ENCODE results near the gene SLC23A2. TPM values are rescaled to one million over a fixed set of nuclear protein-coding genes. Genes with fewer than 3 reads are reported as not detected.

The SLC23A2 gene
- total and polyA plus RNA-seq, 4 donors, result 3.5 to 38.2 (median 17.9) TPM

GRCh38 chr20:4966826-4967751, 34.2 kb downstream of the SLC23A2 start:
- no peaks in the 10 kb centered on the region for H3K9me3 ChIP-seq (ENCODE audit: control insufficient read depth, low read length)
- no peak overlapping the region for H3K27ac ChIP-seq (ENCODE audit: low read depth in 1 of 2, low read length in 2 of 2)
- no peak overlapping the region for H3K4me3 ChIP-seq (ENCODE audit: low read length in 2 of 2)
- no peaks in the 10 kb centered on the region for H3K27me3 ChIP-seq (ENCODE audit: control insufficient read depth in 1 of 2, insufficient read depth in 2 of 2, low read length in 1 of 2)
- DNase-seq (no peak), ATAC-seq (ENCODE audit: low FRiP score) (no peak)
- WGBS, 2 donors, result 83% methylated on average over 4 of the region's 4 CpGs
- intact Hi-C loops (cut with DNase I), result no loop called here
- peaks cover 0 to 9% of the 10 kb centered on the region in 2 donors for H3K36me3 ChIP-seq (ENCODE audit: control insufficient read depth in 1 of 2, insufficient read depth in 2 of 2, low read length in 1 of 2)
- H3K4me1 ChIP-seq (ENCODE audit: control insufficient read depth in 1 of 2, insufficient read depth in 2 of 2, low read length in 2 of 2), result peaks cover 0 to 3% of the 10 kb centered on the region in 2 donors

- intact Hi-C loops (cut with DNase I), result no loop called here
Observed at GRCh38 chr20:4962241-4962855, 39.0 kb downstream of the SLC23A2 start.

GRCh38 chr20:4961746-4962145, 39.6 kb downstream of the SLC23A2 start:
- intact Hi-C loops (cut with DNase I), result no loop called here
- WGBS, 2 donors, result 68 to 76% methylated on average over 4 of the region's 4 CpGs
- peak; percentile 78 for ATAC-seq (ENCODE audit: low FRiP score)

More at GRCh38 chr20:4962241-4962855, 39.0 kb downstream of the SLC23A2 start:
- Histone ChIP-seq H3K9me3 (ENCODE audit: control insufficient read depth, low read length) (no peaks in the 10 kb centered on the region), H3K27me3 (ENCODE audit: control insufficient read depth in 1 of 2, insufficient read depth in 2 of 2, low read length in 1 of 2) (no peaks in the 10 kb centered on the region), H3K36me3 (ENCODE audit: control insufficient read depth in 1 of 2, insufficient read depth in 2 of 2, low read length in 1 of 2) (no peaks in the 10 kb centered on the region), H3K4me1 (ENCODE audit: control insufficient read depth in 1 of 2, insufficient read depth in 2 of 2, low read length in 2 of 2) (peaks cover 0 to 5% of the 10 kb centered on the region in 2 donors), H3K4me3 (ENCODE audit: low read length in 2 of 2) (no peak overlapping the region), H3K27ac (ENCODE audit: low read depth in 1 of 2, low read length in 2 of 2) (no peak overlapping the region)
- peak; percentile 44 for ATAC-seq (ENCODE audit: low FRiP score)
- WGBS, 2 donors, result 91% methylated on average over 10 of the region's 10 CpGs
- DNase-seq, result no peak

GRCh38 chr20:4959592-4959991, 41.7 kb downstream of the SLC23A2 start:
- no peak overlapping the region for H3K27ac ChIP-seq (ENCODE audit: low read depth in 1 of 2, low read length in 2 of 2)
- intact Hi-C loops (cut with DNase I), result loop anchor here (5.0 to 10.0 kb wide), 2 partner anchors 135 to 143 kb away; no protein-coding TSS in a partner anchor
- DNase-seq, result no peak
- 76 to 81% methylated on average over 7 of the region's 7 CpGs for WGBS, 2 donors
- no peaks in the 10 kb centered on the region for H3K36me3 ChIP-seq (ENCODE audit: control insufficient read depth in 1 of 2, insufficient read depth in 2 of 2, low read length in 1 of 2)
- no peak overlapping the region for H3K4me3 ChIP-seq (ENCODE audit: low read length in 2 of 2)
- no peaks in the 10 kb centered on the region for H3K9me3 ChIP-seq (ENCODE audit: control insufficient read depth, low read length)
- H3K4me1 ChIP-seq (ENCODE audit: control insufficient read depth in 1 of 2, insufficient read depth in 2 of 2, low read length in 2 of 2), result peaks cover 0 to 5% of the 10 kb centered on the region in 2 donors
- ATAC-seq (ENCODE audit: low FRiP score), result no peak
- no peaks in the 10 kb centered on the region for H3K27me3 ChIP-seq (ENCODE audit: control insufficient read depth in 1 of 2, insufficient read depth in 2 of 2, low read length in 1 of 2)

More at GRCh38 chr20:4961746-4962145, 39.6 kb downstream of the SLC23A2 start:
- H3K9me3 ChIP-seq (ENCODE audit: control insufficient read depth, low read length), result no peaks in the 10 kb centered on the region
- no peak overlapping the region for H3K4me3 ChIP-seq (ENCODE audit: low read length in 2 of 2)
- peaks cover 0 to 5% of the 10 kb centered on the region in 2 donors for H3K4me1 ChIP-seq (ENCODE audit: control insufficient read depth in 1 of 2, insufficient read depth in 2 of 2, low read length in 2 of 2)
- DNase-seq, result no peak
- no peaks in the 10 kb centered on the region for H3K27me3 ChIP-seq (ENCODE audit: control insufficient read depth in 1 of 2, insufficient read depth in 2 of 2, low read length in 1 of 2)
- no peak overlapping the region for H3K27ac ChIP-seq (ENCODE audit: low read depth in 1 of 2, low read length in 2 of 2)
- no peaks in the 10 kb centered on the region for H3K36me3 ChIP-seq (ENCODE audit: control insufficient read depth in 1 of 2, insufficient read depth in 2 of 2, low read length in 1 of 2)

- H3K4me1 ChIP-seq (ENCODE audit: control insufficient read depth in 1 of 2, insufficient read depth in 2 of 2, low read length in 2 of 2), result peaks cover 0 to 2% of the 10 kb centered on the region in 2 donors
- intact Hi-C loops (cut with DNase I), result loop anchor here (5.0 to 10.0 kb wide), 2 partner anchors 137 to 144 kb away; no protein-coding TSS in a partner anchor
- no peaks in the 10 kb centered on the region for H3K27me3 ChIP-seq (ENCODE audit: control insufficient read depth in 1 of 2, insufficient read depth in 2 of 2, low read length in 1 of 2)
- no peaks in the 10 kb centered on the region for H3K36me3 ChIP-seq (ENCODE audit: control insufficient read depth in 1 of 2, insufficient read depth in 2 of 2, low read length in 1 of 2)
- H3K4me3 ChIP-seq (ENCODE audit: low read length in 2 of 2), result no peak overlapping the region
- peak; percentile 16 for ATAC-seq (ENCODE audit: low FRiP score)
- H3K27ac ChIP-seq (ENCODE audit: low read depth in 1 of 2, low read length in 2 of 2), result no peak overlapping the region
- no peak for DNase-seq
- H3K9me3 ChIP-seq (ENCODE audit: control insufficient read depth, low read length), result no peaks in the 10 kb centered on the region
- 36 to 44% methylated on average over 2 of the region's 2 CpGs for WGBS, 2 donors
Observed at GRCh38 chr20:4957939-4958362, 43.4 kb downstream of the SLC23A2 start.

- ATAC-seq (ENCODE audit: low FRiP score) (no peak), DNase-seq (no peak)
- Histone ChIP-seq H3K4me1 (ENCODE audit: control insufficient read depth in 1 of 2, insufficient read depth in 2 of 2, low read length in 2 of 2) (peaks cover 0 to 2% of the 10 kb centered on the region in 2 donors), H3K36me3 (ENCODE audit: control insufficient read depth in 1 of 2, insufficient read depth in 2 of 2, low read length in 1 of 2) (no peaks in the 10 kb centered on the region), H3K27ac (ENCODE audit: low read depth in 1 of 2, low read length in 2 of 2) (no peak overlapping the region), H3K9me3 (ENCODE audit: control insufficient read depth, low read length) (no peaks in the 10 kb centered on the region), H3K27me3 (ENCODE audit: control insufficient read depth in 1 of 2, insufficient read depth in 2 of 2, low read length in 1 of 2) (no peaks in the 10 kb centered on the region), H3K4me3 (ENCODE audit: low read length in 2 of 2) (no peak overlapping the region)
- WGBS, 2 donors, result 87 to 96% methylated on average over 2 of the region's 2 CpGs
- intact Hi-C loops (cut with DNase I), result loop anchor here (5.0 to 10.0 kb wide), 2 partner anchors 138 to 145 kb away; no protein-coding TSS in a partner anchor
Observed at GRCh38 chr20:4957187-4957586, 44.1 kb downstream of the SLC23A2 start.

GRCh38 chr20:4956200-4956810, 45.0 kb downstream of the SLC23A2 start:
- WGBS, 2 donors, result 50 to 59% methylated on average over 3 of the region's 3 CpGs
- no peaks in the 10 kb centered on the region for H3K9me3 ChIP-seq (ENCODE audit: control insufficient read depth, low read length)
- peaks cover 0 to 2% of the 10 kb centered on the region in 2 donors for H3K4me1 ChIP-seq (ENCODE audit: control insufficient read depth in 1 of 2, insufficient read depth in 2 of 2, low read length in 2 of 2)
- DNase-seq, result no peak
- H3K4me3 ChIP-seq (ENCODE audit: low read length in 2 of 2), result no peak overlapping the region
- H3K36me3 ChIP-seq (ENCODE audit: control insufficient read depth in 1 of 2, insufficient read depth in 2 of 2, low read length in 1 of 2), result no peaks in the 10 kb centered on the region
- intact Hi-C loops (cut with DNase I), result loop anchor here (5.0 to 10.0 kb wide), 2 partner anchors 138 to 146 kb away; no protein-coding TSS in a partner anchor
- no peaks in the 10 kb centered on the region for H3K27me3 ChIP-seq (ENCODE audit: control insufficient read depth in 1 of 2, insufficient read depth in 2 of 2, low read length in 1 of 2)
- no peak overlapping the region for H3K27ac ChIP-seq (ENCODE audit: low read depth in 1 of 2, low read length in 2 of 2)
- peak; percentile 69 for ATAC-seq (ENCODE audit: low FRiP score)

GRCh38 chr20:4953881-4954280, 47.4 kb downstream of the SLC23A2 start:
- Histone ChIP-seq H3K4me1 (ENCODE audit: control insufficient read depth in 1 of 2, insufficient read depth in 2 of 2, low read length in 2 of 2) (peaks cover 0 to 2% of the 10 kb centered on the region in 2 donors), H3K9me3 (ENCODE audit: control insufficient read depth, low read length) (no peaks in the 10 kb centered on the region), H3K4me3 (ENCODE audit: low read length in 2 of 2) (no peak overlapping the region), H3K36me3 (ENCODE audit: control insufficient read depth in 1 of 2, insufficient read depth in 2 of 2, low read length in 1 of 2) (no peaks in the 10 kb centered on the region), H3K27me3 (ENCODE audit: control insufficient read depth in 1 of 2, insufficient read depth in 2 of 2, low read length in 1 of 2) (no peaks in the 10 kb centered on the region), H3K27ac (ENCODE audit: low read depth in 1 of 2, low read length in 2 of 2) (no peak overlapping the region)
- intact Hi-C loops (cut with DNase I), result loop anchor here (5.0 to 10.0 kb wide), 2 partner anchors 37 to 141 kb away; no protein-coding TSS in a partner anchor
- ATAC-seq (ENCODE audit: low FRiP score) (no peak), DNase-seq (no peak)
